Activated naive CD8-positive, alpha-beta T cell (primary cell): ENCODE measurements around the gene GYPA.
"Not testable (repeated sequence)": the region's sequence is repeated elsewhere in the genome, so short reads cannot be mapped to it uniquely, and the experiment has no call there.

Experiments used
- H3K27ac Mint-ChIP-seq: one replicate; pipeline ENCODE4 v1.8.0; 2021; ENCODE audit warnings: mixed read lengths
- H3K27me3 Mint-ChIP-seq: one replicate; pipeline ENCODE4 v1.8.0; 2021; ENCODE audit warnings: mixed read lengths
- H3K36me3 Mint-ChIP-seq: one replicate; pipeline ENCODE4 v1.8.0; 2021; ENCODE audit warnings: mixed read lengths
- H3K4me1 Mint-ChIP-seq: one replicate; pipeline ENCODE4 v1.8.0; 2021; ENCODE audit warnings: low read depth, mixed read lengths
- H3K4me3 Mint-ChIP-seq: one replicate; pipeline ENCODE4 v1.8.0; 2021; ENCODE audit warnings: mild to moderate bottlenecking, mixed read lengths
- H3K9me3 Mint-ChIP-seq: one replicate; pipeline ENCODE4 v1.8.0; 2021; ENCODE audit warnings: low read depth, mixed read lengths

GYPA gene

DNA sequence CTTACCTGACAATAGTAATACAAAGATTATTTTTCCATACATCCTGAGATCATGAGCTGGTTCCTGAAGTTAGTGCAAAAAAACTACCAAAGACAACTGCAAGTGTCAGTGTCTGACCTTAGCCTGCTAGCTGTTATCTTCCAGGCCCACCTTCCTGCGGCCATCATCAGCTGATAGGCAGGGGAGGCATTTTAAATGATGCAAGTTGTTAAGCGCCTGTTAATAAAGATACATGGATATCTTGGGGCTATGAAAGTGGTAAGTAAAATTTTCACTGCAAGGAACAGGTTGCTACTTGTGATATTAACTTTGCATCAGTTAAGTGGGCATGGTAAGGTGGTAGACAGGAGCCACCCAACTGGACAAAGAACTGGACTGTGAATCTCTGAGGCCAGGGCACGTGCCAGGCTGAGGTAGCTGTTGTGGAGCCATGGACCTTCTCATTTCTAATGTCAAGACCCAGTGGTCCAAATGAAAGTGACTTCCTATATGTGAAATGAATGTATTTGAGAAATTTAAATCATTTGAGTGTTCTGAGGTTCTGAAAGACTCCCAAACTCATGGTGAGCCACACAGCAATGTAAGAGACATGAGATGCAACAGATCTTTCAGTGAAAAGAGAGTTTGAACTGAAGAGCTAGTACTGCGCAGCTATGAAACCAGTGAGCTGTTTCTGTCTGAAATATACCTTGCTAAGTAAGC lies at the start of gene GYPA:
TSS of gene GYPA (minus strand) at position 125 of the 702 bp plus-strand sequence. CDS start at position 42, 83 bp downstream.
- H3K27ac Mint-ChIP-seq, H3K4me1 Mint-ChIP-seq, H3K9me3 Mint-ChIP-seq, H3K27me3 Mint-ChIP-seq, H3K36me3 Mint-ChIP-seq, H3K4me3 Mint-ChIP-seq: not testable (repeated sequence)

DNA sequence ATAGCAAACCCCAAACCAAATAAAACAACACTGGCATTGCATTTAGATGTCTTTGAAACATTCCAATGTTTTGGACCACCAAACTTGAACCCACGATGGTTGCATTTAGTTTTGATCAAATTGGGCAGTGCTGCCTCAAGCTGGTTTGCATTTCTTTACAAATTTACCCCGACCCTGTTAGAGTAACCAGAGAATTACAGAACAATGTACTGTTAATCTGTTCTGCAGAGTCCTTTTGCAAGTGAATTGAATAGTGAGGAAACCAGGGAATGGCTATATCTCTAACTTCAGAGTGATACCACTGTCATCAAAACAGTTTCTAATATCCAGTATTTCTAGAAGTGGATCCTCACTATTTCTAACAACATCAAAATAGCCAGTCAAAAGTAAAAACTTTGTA lies 49.5 kb upstream of the GYPA start:
- Mint-ChIP-seq H3K36me3 (no peaks in the 10 kb centered on the region), H3K27me3 (peaks cover 2% of the 10 kb centered on the region), H3K4me1 (no peaks in the 10 kb centered on the region), H3K9me3 (no peaks in the 10 kb centered on the region), H3K4me3 (no peak overlapping the region), H3K27ac (no peak overlapping the region)

DNA sequence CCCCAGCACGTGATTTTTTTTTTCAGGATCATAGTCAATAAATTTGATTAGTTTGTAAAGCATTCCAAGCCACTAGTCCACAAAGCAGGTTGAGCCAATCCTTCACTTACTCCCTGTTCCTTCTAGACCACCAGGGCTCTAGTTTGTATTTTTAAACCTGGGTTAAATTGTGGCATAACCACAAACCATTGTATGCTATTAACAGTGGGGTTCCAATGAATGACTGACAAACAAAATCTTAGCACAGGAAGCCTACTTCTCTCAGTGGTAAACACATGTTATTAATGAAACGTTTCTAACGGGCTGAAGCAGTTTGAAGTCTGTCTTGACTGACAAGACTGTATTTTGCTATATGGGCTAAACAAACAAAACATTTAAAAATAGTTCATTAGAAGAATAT lies 48.6 kb upstream of the GYPA start:
- Mint-ChIP-seq H3K27me3 (peaks cover 2% of the 10 kb centered on the region), H3K27ac (no peak overlapping the region), H3K4me3 (no peak overlapping the region), H3K36me3 (no peaks in the 10 kb centered on the region), H3K9me3 (no peaks in the 10 kb centered on the region), H3K4me1 (no peaks in the 10 kb centered on the region)

DNA sequence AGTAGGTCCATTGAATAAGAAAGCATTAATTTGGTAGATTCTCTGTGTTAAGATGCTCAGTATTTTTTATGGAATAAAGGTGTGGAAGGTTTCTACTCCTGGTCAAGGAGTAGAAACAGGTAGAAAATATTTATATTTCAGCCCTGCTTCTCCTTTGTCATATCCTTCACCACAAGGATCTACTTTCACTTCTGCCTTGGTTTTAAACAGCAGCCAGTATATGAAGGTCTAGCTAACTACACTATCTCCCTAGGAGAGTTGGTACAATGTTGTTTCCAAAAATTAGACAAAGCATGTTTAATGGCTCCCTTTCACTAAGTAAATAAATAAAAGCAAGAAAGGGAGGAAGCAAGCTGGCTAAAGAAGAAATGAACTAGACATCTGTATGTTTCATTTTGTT lies 44.6 kb upstream of the GYPA start:
- Mint-ChIP-seq H3K27ac (no peak overlapping the region), H3K4me1 (no peaks in the 10 kb centered on the region), H3K36me3 (no peaks in the 10 kb centered on the region), H3K4me3 (no peak overlapping the region), H3K9me3 (no peaks in the 10 kb centered on the region), H3K27me3 (no peaks in the 10 kb centered on the region)

DNA sequence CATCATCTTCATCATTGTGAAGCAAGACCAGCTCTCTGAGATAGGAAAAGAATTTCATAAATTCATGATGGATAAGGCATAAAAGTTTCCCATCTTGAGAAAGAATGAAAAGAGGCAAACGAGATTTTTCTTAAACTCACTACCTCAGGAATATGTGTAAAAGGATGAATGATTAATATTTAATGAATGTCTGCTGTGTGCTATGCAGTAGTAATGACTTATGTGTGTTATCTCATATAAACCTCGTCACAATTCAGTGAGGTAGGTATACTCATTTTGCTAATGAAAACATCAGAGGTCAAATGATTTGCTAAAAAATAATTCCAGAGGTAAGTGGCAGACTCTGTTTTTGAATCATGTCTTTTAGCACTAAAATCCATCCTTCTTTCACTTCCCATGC lies 42.6 kb upstream of the GYPA start:
- Mint-ChIP-seq H3K9me3 (no peaks in the 10 kb centered on the region), H3K27me3 (no peaks in the 10 kb centered on the region), H3K4me3 (no peak overlapping the region), H3K4me1 (no peaks in the 10 kb centered on the region), H3K36me3 (no peaks in the 10 kb centered on the region), H3K27ac (no peak overlapping the region)

DNA sequence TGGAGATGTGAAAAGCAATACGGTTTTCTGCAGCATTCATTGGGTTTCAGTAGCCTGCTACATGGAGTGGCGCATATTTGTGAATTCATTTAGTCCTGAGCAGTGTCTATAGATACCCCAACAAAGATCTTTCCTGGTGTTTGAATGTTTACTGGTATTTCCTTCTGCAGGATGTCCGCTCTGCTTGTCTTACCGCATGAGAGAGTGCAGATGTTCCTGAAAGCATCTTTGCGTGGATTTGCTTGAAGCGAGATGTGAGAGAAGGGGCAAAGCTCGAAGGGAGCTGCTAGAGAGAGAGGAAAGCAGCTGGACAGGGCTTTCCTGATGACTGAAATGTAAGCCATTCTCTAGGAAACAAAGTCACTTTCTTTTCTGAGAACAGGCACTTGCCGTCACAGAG lies 40.9 kb upstream of the GYPA start:
- H3K4me3 Mint-ChIP-seq, result no peak overlapping the region
- no peaks in the 10 kb centered on the region for H3K9me3 Mint-ChIP-seq
- H3K4me1 Mint-ChIP-seq, result no peaks in the 10 kb centered on the region
- no peaks in the 10 kb centered on the region for H3K27me3 Mint-ChIP-seq
- H3K27ac Mint-ChIP-seq, result no peak overlapping the region
- no peaks in the 10 kb centered on the region for H3K36me3 Mint-ChIP-seq

DNA sequence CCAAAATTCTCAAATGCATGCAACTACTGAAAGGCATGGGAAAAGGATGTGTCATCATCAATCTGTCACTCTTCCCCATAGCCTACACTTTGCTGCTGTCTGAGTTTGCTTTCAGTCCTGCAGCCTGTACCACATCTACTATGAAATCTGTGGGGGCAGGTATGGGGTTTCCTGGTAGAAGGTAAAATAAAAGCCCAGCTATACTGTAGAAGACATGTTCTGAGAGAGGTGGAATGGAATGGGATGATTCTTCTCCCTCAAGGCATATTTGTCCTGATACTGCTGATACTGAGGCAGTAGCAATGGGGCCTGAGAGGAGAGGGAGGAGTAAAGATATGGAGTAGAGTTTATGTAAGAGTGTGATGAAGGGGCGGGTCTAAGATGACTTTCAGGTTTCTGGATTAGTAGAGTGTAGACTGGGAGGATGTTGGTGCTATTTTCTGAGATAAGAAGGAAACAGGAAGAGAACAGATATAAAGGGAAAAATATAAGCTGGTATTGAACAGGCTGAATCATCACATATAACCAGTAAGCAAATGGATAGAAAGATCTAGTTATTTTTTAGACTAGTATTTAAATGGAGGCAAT lies 38.7 kb upstream of the GYPA start:
- Mint-ChIP-seq H3K36me3 (no peaks in the 10 kb centered on the region), H3K4me1 (peaks cover 6% of the 10 kb centered on the region), H3K27ac (no peak overlapping the region), H3K4me3 (no peak overlapping the region), H3K9me3 (no peaks in the 10 kb centered on the region), H3K27me3 (no peaks in the 10 kb centered on the region)

DNA sequence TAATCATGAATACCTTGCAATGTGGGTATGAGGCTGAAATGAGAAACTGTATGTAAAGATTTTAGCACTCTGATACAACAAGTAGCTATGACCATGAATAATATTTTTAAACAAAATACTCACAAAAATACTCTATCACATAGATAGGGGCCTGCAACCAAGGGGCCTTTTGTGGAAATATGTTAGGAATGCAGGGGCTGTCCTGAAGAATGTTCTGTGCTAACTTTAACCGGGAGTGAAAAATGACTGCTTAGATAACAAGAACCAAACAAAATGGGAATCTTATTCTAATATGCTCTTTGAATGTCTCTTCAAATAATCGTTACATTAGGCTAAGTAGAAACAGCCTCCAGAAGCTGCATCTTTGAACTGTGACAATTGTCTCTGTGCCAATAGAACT lies 37.9 kb upstream of the GYPA start:
- no peak overlapping the region for H3K4me3 Mint-ChIP-seq
- H3K9me3 Mint-ChIP-seq, result no peaks in the 10 kb centered on the region
- H3K36me3 Mint-ChIP-seq, result no peaks in the 10 kb centered on the region
- H3K27me3 Mint-ChIP-seq, result no peaks in the 10 kb centered on the region
- peaks cover 6% of the 10 kb centered on the region for H3K4me1 Mint-ChIP-seq
- no peak overlapping the region for H3K27ac Mint-ChIP-seq

DNA sequence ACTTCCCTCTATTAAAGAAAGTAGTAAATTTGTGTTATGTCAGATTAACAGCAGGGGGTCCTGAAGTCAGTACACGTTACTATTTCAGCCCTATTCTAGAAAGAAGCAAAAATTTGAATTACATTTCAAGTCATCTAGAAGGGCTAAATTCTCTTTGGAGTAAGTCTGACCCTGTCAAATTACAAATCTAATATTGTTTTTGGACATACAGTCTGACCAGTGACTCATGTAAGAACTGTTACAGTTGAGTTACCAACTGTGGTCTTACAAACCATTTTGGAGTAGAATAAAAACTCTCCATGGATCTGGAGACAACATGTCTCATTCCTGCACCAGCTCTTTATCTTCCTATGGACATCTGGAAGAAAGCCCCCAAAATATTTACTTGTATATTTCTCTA lies 36.0 kb upstream of the GYPA start:
- Mint-ChIP-seq H3K36me3 (no peaks in the 10 kb centered on the region), H3K4me1 (peaks cover 6% of the 10 kb centered on the region), H3K4me3 (no peak overlapping the region), H3K27me3 (no peaks in the 10 kb centered on the region), H3K9me3 (no peaks in the 10 kb centered on the region), H3K27ac (no peak overlapping the region)

DNA sequence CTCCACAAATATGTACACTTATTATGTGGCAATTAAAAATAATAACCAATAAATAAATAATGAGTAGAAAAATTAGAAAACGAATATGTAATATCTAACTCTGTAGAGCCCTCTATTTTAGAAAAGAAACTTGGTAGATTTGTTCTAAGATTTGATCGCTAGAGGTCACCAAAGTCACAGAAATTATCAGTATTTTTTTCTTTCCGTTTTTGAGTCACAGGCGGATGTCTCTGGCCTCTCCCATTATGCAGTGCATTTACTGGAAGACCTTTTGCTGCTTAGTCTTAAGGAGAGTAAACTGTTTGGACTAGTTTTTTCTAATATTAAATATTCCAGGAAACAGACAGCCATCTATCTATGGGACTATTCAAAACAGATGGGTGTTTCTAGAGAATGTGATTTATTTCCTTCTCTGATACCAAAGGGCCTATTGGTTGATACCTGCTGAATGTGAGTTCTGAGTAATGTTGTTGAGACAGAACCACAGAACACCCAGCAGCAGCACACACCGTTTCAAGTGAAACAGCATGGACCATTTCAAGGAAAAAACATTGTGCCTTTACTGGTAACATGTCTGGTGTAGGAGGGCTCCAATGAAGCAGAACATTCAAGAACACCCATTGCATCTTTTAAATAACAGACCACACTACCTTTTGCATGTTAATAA lies 34.0 kb upstream of the GYPA start:
- H3K27ac Mint-ChIP-seq, result peak overlapping the region; percentile 67
- no peaks in the 10 kb centered on the region for H3K9me3 Mint-ChIP-seq
- H3K36me3 Mint-ChIP-seq, result no peaks in the 10 kb centered on the region
- H3K4me3 Mint-ChIP-seq, result no peak overlapping the region
- peaks cover 6% of the 10 kb centered on the region for H3K4me1 Mint-ChIP-seq
- H3K27me3 Mint-ChIP-seq, result no peaks in the 10 kb centered on the region

DNA sequence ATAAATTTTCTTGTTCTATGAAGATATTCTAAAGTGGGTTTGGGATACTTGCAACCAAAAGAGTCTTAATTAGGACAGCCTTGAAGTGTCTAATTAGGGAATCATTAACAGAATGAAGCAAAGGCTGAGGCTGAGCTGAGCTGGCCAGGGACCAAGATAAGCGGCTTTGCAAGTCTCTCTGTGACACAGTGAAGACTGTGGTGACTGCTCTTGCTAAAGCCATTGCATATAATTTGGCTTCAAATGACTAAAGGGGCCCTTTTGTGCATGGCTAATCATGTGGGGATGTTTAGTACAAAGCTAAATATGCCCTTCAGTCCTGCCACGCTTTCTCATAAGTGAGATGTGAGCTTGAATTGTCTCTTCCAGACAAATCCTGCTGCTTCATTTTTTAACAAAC lies 31.2 kb upstream of the GYPA start:
- Mint-ChIP-seq H3K27me3 (no peaks in the 10 kb centered on the region), H3K4me3 (no peak overlapping the region), H3K36me3 (no peaks in the 10 kb centered on the region), H3K27ac (no peak overlapping the region), H3K4me1 (peaks cover 6% of the 10 kb centered on the region), H3K9me3 (no peaks in the 10 kb centered on the region)

DNA sequence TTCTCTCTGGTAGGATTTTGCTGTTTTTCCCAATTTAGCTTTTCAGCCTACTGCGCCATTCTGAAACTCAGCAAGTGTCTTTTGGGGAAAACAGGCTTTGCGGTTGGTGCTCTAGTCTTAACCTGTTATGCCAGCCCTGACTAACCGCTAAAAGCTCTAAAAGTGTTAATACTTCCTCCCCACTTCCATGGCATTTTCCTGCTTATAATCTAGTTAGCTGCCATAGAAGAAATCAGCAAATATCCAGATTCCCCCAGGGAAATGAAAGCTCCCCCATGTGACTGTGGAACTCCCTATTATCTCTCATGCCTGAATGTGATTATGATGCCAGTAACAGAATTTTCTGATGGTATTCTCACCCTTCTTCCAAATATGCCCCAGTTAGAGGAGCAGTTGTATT lies 28.7 kb upstream of the GYPA start:
- Mint-ChIP-seq H3K27me3 (no peaks in the 10 kb centered on the region), H3K36me3 (no peaks in the 10 kb centered on the region), H3K27ac (no peak overlapping the region), H3K4me1 (no peaks in the 10 kb centered on the region), H3K9me3 (no peaks in the 10 kb centered on the region), H3K4me3 (no peak overlapping the region)

DNA sequence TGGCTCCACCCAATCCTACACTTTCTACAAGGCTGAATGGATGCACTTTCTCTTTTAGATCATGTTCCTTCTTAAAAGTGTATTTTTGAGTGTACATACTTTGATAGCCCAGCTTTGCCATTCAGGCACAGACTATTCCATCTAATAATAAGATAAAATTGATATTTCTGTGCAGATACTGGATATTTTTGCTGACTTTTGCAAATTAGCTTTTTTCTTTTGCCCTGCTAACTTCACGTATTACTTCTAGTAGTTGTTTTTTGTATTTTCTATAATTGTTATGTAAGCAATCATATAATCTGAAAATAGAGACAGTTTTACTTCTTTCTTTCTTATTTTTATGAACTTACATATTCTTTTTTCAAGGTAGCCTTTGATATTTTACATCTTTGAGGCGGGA lies 13.5 kb upstream of the GYPA start:
- Mint-ChIP-seq H3K9me3 (peaks cover 4% of the 10 kb centered on the region), H3K27me3 (no peaks in the 10 kb centered on the region), H3K27ac (no peak overlapping the region), H3K4me3 (no peak overlapping the region), H3K4me1 (no peaks in the 10 kb centered on the region), H3K36me3 (no peaks in the 10 kb centered on the region)

DNA sequence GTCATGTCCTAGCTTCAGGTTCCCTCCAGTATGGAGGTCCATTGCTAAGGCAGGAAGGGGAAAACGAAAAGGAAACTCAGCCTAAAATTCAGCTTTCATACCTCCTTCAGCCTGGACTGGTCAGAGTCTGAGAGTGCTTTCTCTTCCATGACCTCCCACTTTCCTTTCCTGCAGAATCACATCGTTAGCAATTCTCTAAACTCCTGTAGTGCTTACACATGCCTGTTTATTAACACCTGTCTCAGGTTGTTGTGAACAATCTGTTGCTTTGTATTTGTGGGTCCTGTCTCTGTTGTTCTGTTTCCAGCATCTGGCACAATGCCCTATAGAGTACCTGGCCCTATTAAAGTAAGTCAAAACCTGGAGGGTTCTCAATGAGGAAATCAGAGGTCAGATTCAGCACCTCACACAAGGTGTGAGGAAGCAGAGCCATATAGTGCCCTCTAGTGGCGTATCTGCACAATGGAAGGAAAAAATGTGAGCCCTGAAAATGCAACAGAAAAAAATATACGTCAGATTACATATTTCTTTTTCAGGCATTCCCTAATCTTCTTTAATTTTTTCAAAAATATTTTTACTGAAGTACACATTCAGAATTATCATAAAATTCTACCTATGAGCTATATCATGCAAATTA lies 2.3 kb upstream of the GYPA start:
- not testable (repeated sequence) for H3K27me3 Mint-ChIP-seq, H3K4me1 Mint-ChIP-seq, H3K27ac Mint-ChIP-seq, H3K9me3 Mint-ChIP-seq, H3K4me3 Mint-ChIP-seq, H3K36me3 Mint-ChIP-seq

DNA sequence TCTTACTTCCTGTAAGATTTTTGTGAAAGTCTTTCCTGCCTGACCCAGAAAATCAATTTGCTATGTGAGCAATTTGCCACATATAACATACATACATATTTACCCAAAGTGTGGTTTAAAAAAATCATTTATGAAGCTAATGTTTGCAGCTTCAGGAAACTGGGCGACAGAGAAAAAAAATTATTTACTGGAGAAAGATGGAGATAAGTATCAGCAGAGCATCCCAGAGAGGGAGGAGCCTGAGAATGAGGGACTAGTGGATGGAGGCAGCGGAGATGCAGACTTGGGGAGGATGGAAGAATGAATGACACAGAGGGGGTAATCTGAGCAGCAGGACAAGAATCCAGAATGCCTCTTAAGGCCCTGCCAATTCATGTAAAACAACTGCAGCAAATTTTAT lies 975 bp upstream of the GYPA start:
- Mint-ChIP-seq H3K36me3 (no peaks in the 10 kb centered on the region), H3K9me3 (no peaks in the 10 kb centered on the region), H3K4me3 (no peak overlapping the region), H3K4me1 (no peaks in the 10 kb centered on the region), H3K27ac (no peak overlapping the region), H3K27me3 (no peaks in the 10 kb centered on the region)
